GM12801 (cell line): ENCODE results near the gene TIAM1.

Experiments used
- CTCF ChIP-seq: IDR thresholded peaks from one replicate; pipeline ENCODE4 v1.5.1; 2011; ENCODE audit warnings: control low read depth; ENCODE audit not compliant: insufficient read length; ENCODE audit errors: extremely low read depth

TIAM1 gene

GRCh38 chr21:31354122-31354521 is 10.1 kb upstream of the TIAM1 start:
- no peak for TF ChIP-seq CTCF

GRCh38 chr21:31352836-31353235 is 8.8 kb upstream of the TIAM1 start:
- no peak for TF ChIP-seq CTCF

DNA sequence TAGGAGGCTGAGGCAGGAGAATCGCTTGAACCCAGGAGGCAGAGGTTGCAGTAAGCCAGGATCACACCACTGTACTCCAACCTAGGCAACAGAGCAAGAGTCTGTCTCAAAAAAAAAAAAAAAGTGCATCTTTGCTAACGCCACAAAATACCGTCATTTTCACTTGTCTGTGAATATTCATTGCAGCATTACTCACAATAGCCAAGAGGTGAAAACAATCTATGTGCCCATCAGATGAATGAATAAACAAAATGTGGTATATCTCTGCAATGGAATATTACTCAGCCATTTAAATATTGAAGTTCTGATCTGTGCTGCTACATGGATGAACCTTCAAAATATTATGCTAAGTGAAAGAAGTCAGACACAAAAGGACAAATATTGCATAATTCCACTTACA is 7.9 kb upstream of the TIAM1 start:
- no peak for TF ChIP-seq CTCF

DNA sequence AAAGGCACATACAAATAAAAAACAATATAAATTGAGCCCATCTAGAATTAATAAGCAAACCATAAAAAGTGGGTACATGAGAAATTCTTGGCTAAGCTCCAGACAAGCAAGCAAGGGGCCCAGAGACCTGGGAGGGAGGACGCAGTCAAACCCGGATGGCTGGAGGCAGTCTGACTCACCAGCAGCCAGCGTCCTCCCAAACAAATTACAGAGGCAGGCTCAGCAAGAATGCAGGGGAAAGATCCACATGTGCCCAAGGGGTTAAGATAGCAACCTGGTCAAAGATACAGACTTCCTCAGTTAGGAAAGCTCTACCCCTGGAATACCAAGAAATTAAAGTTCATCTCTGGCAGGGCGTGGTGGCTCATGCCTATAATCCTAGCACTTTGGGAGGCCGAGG is 7.4 kb upstream of the TIAM1 start:
- TF ChIP-seq CTCF: no peak

DNA sequence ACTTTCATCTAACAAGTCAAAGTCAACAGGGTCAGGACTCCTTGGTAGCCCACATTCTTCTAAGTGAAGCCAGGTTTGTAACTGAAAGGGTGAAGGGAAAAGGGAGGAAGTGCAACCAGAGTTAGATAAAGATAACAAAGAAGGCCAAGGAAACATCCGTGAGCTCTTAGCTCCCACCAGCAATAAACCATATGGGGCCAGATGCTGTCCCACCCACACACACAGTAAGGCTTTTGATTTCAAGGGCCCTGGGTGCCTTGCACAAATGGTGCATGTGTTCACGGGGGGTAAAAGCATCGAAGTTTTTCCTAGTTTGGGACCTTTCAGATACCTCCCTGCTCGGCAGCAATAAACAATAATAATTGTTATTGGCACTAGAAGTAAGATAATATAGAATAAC is 5.1 kb upstream of the TIAM1 start:
- TF ChIP-seq CTCF: no peak

GRCh38 chr21:31348188-31348587 is 4.1 kb upstream of the TIAM1 start:
- TF ChIP-seq CTCF: no peak

GRCh38 chr21:31347435-31348032 is 3.5 kb upstream of the TIAM1 start:
- no peak for TF ChIP-seq CTCF
